ENCODE results near the gene SDHC.

- TF ChIP-seq EZH2phosphoT487 (IDR thresholded peaks at IDR 0.05; ENCODE audit: borderline replicate concordance, low read depth) (no peak), MAX (IDR thresholded peaks at IDR 0.05; ENCODE audit: low read depth) (no peak), SMC3 (IDR thresholded peaks at IDR 0.05; ENCODE audit: low read depth, low read length) (no peak), CTCF (IDR thresholded peaks at IDR 0.05) (no peak), REST (IDR thresholded peaks at IDR 0.05; ENCODE audit: low read depth, low read length) (no peak), SIN3A (IDR thresholded peaks at IDR 0.05; ENCODE audit: borderline replicate concordance, low read depth, low read length) (no peak)
Measured at GRCh38 chr1:161388639-161389038, 74.5 kb downstream of the SDHC start.

All from SK-N-SH (cell line).